Anterior cingulate cortex (tissue), 58 donors: ENCODE data around the gene HNRNPH2.

Experiments
- DNase-seq, 58 donors: peaks; one replicate each; lab custom pipeline; 2025; lab: John Stamatoyannopoulos, UW

HNRNPH2 gene

GRCh38 chrX:101407748-101408531 lies at the start of gene HNRNPH2, which contains the start of gene GLA:
TSS of gene HNRNPH2 (plus strand) at chrX:101408222. CDS start at chrX:101411989, 3,767 bp downstream.
TSS of gene GLA (minus strand) at chrX:101407925. CDS start at chrX:101407903, 22 bp downstream.
- peak; percentile 38 to 94 (median 82) for DNase-seq

GRCh38 chrX:101359966-101360365 lies 48.1 kb upstream of the HNRNPH2 start:
- peak in 1 of 58 donors; percentile 0 for DNase-seq

GRCh38 chrX:101360390-101360789 lies 47.6 kb upstream of the HNRNPH2 start:
- no peak for DNase-seq

- no peak for DNase-seq
These were observed 45.9 kb upstream of the HNRNPH2 start for GRCh38 chrX:101362116-101362515.

GRCh38 chrX:101362757-101363156 lies 45.3 kb upstream of the HNRNPH2 start:
- no peak for DNase-seq

- DNase-seq: no peak
These were observed 42.7 kb upstream of the HNRNPH2 start for GRCh38 chrX:101365301-101365795.

- no peak for DNase-seq
These were observed 39.2 kb upstream of the HNRNPH2 start for GRCh38 chrX:101368800-101369199.

GRCh38 chrX:101369687-101370086 lies 38.3 kb upstream of the HNRNPH2 start:
- DNase-seq: no peak

- no peak for DNase-seq
These were observed 37.0 kb upstream of the HNRNPH2 start for GRCh38 chrX:101370888-101371504.

- no peak for DNase-seq
These were observed 30.5 kb upstream of the HNRNPH2 start for GRCh38 chrX:101377547-101377946.

GRCh38 chrX:101383679-101384205 lies 24.3 kb upstream of the HNRNPH2 start:
- DNase-seq: no peak

- no peak for DNase-seq
These were observed 22.9 kb upstream of the HNRNPH2 start for GRCh38 chrX:101385026-101385684.

GRCh38 chrX:101385795-101386541 lies 22.1 kb upstream of the HNRNPH2 start, which contains the start of gene BTK:
TSS of gene BTK (minus strand) at chrX:101386191. CDS start at chrX:101375284, 10,907 bp downstream.
- peak in 3 of 58 donors; percentile 0 to 15 (median 5) for DNase-seq

GRCh38 chrX:101386542-101386885 lies 21.5 kb upstream of the HNRNPH2 start:
- DNase-seq: no peak

GRCh38 chrX:101388604-101389003 lies 19.4 kb upstream of the HNRNPH2 start:
- no peak for DNase-seq

- peak; percentile 1 to 86 (median 67) for DNase-seq
These were observed 17.1 kb upstream of the HNRNPH2 start, which contains the start of gene RPL36A for GRCh38 chrX:101390664-101391525. TSS of gene RPL36A (plus strand) at chrX:101391011. CDS start at chrX:101391044, 33 bp downstream.

GRCh38 chrX:101391831-101392230 lies 16.2 kb upstream of the HNRNPH2 start:
- no peak for DNase-seq

GRCh38 chrX:101393530-101394305 lies 14.3 kb upstream of the HNRNPH2 start:
- DNase-seq: no peak
